Stimulated activated CD8-positive, alpha-beta memory T cell treated with anti-CD3 and anti-CD28 coated beads, Interleukin-7, amount 100 ng/mL, for 48 hours (primary cell): ENCODE data around the gene MTHFD2L.

Experiments
- DNase-seq, 2 donors: peaks; one replicate each; pipeline ENCODE4 v3.0.0-alpha.2; 2020; ENCODE audit warnings: low read depth in 1 of 2; ENCODE audit errors: extremely low read depth in 1 of 2

Gene MTHFD2L

DNA sequence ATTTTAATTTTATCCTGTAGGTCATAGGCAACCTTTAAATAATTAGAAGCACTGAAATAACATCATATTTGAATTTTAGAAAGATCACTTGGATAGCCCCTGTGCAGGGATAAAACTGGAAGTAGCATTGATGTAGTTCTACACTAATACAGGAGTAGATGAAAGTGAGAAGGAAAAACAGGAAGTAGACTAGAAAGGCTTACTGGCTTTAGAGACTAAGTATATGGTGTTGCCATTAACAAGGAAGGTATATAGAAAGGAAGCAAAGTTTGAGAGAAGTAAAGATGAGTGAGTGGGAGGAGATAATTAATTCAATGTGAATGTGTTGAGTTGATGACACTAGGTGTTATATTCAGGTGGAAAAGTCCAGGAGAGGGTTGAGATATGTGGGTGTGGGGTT lies 77.2 kb downstream of the MTHFD2L start:
- no peak for DNase-seq

DNA sequence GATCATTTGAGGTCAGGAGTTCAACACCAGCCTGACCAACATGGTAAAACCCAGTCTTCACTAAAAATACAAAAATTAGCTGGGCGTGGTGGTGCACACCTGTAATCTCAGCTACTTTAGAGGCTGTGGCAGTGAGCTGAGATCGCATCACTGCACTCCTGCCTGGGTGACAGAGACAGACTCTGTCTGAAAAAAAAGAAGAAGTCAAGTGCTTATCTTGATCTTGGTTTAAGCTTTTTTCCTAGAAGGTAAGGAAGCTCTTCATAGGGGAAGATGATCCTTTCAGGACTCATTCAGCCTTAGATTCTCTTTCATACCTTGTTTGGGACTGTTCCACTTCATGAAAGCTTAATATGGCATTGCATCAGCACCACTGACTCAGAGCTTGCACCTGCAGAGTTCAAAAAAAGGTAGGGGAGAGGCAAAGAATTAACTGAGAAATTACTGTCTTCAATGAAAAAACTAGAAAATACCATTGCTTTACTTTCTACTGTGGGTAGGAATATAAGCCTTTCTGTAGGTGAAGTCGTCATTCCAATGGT lies 79.6 kb downstream of the MTHFD2L start:
- no peak for DNase-seq

DNA sequence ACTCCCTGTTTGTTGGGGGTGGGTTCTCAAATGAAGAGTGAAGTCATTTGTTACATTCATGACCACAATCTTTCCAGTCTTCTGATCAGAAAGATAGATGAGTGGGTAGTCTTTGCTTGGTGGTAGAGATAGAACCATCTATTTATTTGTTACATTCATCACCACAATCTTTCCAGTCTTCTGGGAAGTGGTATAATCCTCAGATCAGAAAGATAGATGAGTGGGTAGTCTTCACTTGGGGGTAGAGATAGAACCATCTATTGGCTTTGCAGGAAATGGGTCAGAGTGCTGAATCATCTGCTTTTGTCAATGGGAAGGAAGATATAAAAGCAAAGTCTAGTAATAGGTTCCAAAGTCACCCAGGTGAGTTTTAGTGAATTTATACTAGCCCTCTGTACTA lies 86.1 kb downstream of the MTHFD2L start:
- no peak for DNase-seq

DNA sequence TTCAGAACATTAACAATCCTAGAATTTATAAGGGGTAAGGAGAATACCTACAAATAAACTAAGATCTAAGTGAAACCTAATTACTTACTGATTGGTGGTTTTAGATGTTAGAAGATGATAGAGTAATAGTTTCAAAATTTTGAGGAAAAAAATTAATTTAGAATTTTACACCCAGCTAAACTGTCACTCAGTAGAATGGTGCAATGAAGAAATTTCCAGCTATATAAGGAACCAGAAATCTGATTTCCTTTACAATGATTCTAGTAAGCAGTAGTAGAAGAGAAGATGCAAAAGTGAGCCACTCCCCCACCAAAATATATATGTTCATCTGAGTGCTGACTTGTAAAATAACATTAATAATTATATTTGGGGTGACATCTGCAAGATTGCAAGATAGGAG lies 95.0 kb downstream of the MTHFD2L start:
- no peak for DNase-seq

DNA sequence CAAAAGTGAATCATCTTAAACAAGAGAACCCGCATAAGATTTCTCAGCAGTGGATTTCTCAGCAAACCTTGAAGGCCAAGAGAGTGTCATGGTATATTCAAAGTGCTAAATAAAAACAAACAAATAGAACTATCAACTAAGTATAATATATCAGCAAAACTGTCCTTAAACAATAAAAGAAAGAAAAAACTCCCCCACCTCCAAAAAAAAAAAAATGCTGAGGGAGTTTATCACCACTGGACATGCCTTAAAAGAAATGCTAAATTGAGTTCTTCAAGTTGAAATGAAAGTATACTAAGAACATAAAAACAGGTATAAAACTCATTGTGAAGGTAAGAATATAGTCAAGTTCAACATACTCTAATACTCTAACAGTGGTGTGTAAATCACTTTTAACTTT lies 96.5 kb downstream of the MTHFD2L start:
- DNase-seq = no peak

DNA sequence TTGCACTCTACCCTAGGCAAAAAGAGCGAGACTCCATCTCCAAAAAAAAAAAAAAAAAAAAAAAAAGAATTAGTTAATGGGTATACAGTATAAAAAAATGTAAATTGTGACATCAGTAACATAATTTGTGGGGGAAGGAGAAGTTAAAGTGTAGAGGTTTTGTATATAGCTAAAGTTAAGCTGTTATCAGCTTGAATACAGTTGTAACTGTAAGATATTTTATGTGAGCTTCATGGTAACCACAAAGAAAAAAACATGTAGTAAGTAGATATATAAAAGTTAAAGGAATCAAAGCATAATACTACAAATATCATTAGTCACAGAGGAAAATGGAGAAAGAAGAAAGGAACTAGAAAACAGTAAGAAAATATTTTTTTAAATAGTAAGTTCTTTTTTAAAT lies 97.2 kb downstream of the MTHFD2L start:
- no peak for DNase-seq

DNA sequence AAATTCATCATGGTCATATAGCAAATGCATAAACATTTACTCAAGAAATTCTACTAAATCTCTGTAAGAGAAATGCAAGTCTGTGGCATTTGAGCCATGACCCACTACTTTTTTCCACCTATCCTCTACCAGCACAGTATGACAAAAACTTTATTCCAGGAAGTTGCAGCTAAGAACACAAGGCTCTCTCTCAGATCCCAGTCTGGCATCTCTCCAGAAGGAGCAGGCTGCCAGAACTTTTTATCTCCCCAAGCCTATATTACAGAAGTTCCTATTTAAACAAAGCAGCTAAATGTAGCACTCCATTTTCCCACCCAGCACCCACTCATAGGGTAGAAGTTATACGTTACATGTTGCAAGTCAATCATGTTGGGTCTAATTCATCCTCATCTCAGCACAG lies 101.0 kb downstream of the MTHFD2L start:
- DNase-seq = no peak

DNA sequence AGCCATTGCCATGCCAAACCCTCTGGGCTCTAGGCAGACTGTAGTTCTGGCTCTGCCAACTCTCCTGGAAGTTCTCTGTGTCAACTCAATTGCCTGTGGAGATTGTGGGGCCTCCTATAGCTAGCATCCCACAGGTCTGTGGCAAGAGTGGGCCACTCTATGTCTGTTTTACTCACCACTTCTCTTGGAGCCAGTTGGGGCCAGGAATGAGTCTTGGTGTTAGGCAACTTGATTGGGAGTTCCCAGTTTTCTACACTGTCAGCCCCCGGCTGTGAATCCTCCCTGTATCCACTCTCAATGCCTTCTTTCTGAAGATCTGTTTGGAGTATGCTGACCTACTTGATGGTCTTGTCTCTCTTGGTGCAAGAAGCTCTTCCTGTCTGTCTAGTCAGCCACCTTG lies 102.1 kb downstream of the MTHFD2L start:
- DNase-seq = no peak

DNA sequence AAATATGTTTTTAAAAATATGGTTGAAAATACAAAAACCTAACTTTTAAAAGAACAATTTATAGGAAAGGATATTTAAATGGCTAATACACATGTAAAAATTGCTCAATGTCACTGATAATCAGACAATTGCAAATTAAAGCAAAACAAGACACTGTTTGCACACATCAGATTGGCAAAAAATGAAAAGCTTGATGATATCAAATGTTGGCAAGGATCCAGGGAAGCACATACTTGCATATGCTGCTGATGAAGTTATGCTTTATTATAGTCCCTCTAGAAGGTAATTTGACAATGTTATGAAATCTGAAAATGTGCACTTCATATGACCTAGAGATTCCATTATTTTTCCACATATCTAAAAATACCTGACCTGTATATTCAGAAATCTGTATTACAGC lies 104.6 kb downstream of the MTHFD2L start:
- no peak for DNase-seq

DNA sequence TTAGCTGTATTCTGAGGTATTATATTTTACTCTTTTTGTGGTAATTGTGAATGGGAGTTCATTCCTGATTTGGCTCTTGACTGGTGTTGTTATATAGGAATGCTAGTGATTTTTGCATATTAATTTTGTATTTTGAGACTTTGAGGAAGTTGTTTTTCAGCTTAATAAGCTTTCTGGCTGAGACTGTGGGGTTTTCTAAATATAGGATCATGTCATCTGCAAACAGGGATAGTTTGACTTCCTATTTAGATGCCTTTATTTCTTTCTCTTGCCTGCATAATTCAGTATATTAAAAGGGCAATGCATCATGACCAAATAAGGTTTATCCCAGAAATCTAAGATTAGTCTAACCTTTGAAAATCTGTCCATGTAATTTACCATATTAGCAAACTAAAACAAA lies 105.6 kb downstream of the MTHFD2L start:
- DNase-seq = no peak

DNA sequence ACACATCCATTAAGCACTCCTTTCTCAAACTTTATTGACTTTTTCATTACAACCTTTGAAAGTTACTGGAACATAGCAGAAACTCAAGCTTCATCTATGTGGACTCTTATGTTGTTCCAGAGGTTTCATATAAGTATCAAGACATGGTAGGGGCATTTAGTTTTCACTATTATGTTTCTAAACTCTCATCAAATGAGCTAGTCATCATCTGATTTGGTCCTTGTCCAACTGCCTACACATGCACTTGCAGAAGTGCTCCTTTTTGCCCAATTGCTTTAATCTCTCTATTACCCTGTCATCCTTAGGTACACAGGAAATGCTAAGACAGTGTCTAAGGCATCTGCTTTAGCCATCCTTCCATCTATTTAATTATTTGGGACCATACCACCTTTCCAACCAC lies 108.2 kb downstream of the MTHFD2L start:
- DNase-seq = no peak

DNA sequence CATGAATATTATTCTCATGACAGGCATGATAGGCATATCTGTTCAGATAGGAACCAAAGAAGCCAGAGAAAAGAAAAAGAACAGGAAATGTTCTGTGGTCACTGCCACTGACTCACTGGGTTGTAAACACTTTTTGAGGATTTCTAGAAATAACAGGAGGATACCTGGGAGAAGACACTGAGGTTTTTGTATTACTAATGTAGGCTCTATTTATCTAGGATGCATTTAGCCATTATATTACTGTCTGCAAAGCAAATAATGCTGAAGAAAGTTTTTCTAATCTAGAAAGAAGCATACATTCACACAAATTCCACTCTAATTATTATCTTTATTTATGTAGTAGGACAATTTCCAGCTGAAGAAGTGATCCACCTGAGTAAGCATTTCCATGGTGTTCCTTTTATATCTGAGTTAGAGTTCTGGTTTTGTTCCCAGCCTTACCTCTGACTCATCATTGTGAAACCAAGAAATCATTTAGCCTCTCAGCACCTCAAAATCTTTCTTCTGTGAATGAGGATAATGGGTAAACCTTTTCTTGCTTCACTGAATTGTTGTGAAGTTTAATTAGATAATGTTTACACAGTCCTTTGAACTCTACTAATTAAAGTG lies 110.2 kb downstream of the MTHFD2L start:
- no peak for DNase-seq

DNA sequence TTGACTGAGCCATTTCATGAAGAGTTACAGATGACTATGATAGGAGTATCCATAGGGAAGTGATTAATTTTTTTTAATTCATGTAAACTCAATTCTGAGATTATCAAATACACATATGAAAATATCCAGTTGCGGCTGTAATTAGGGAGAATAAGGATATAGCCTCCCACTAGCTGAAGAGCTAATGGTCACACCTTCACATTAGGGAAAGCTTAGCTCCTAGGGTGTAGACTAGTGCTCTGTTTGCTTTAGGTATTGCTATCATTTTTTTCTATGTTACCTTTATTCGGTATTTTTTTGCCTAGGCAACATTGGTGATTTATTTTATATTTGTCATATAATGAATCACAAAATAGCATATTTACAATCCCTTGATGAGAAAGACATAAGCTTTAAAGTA lies 110.7 kb downstream of the MTHFD2L start:
- no peak for DNase-seq

DNA sequence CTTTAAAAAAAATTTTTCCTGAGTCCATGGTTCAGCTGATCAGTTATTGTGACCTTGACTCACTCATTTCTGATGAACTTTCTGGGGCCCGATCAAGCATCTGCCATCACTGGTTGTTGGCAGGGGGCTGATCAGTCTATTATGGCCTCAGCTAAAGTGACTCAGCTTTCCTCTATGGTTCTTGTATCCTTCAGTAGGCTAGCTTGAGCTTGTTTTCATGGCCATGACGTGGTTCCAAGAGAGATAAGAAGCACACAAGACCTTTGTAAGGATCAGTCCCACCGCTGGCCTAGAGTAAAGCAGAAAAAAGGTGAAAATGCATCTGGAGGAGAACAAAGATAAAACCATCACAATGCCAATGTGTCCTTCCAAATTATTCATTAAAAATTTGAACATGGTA lies 120.6 kb downstream of the MTHFD2L start:
- no peak for DNase-seq

DNA sequence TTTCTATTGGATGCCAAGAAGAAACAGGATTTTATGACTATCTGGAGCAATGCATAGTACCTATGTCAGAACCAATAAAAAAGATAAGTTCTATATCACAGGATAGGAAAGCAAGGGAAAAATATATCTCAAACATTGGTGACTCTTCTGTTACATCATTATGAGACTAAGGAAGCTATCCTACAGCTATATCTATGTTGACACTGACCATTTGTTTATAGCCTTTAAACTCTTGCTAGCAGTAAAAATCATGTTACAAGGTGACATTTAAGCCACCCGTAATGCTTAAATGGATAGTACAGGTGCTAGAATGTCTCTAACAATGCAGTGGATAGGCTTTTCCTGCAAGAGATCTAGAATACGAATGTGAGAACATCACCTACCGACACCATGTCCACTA lies 121.8 kb downstream of the MTHFD2L start:
- DNase-seq = no peak

DNA sequence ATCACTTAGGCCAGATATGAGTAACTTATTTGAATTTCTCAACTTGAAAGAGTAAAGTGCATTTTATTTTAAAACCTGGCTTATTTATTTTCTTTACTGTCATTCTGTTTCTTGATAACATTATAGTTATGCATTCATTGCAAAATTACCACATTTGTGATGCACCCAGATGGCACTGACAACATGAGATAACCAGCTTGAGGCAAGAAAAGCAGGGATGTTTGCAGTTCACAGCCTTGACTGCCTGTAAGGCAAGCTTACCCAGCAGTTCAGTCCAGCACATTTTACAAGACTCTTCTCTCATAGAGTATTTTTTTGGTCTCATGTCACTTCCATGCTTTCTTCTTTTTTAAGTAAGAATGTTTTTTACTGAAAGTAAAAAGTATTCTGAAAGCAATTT lies 125.0 kb downstream of the MTHFD2L start:
- no peak for DNase-seq

DNA sequence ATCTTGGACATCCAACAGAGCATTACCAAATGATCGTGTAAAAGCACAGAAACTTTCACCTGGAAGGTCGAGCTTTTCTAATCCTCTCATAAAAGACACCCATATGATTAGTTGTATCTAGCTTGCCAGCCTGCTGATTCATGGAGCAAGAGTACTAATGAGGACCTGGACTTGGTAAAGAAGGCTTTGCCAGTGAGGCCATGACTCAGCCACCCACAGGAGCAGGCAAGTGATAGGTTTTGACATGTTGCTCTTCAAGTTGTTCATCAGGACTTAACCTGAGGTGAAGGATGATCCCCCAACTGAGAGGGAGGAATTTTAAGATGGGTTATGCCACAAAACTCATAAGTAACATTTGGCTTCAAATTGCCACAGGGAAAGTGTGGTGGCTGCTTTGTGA lies 125.7 kb downstream of the MTHFD2L start:
- peak in 1 of 2 donors; percentile 2 for DNase-seq

DNA sequence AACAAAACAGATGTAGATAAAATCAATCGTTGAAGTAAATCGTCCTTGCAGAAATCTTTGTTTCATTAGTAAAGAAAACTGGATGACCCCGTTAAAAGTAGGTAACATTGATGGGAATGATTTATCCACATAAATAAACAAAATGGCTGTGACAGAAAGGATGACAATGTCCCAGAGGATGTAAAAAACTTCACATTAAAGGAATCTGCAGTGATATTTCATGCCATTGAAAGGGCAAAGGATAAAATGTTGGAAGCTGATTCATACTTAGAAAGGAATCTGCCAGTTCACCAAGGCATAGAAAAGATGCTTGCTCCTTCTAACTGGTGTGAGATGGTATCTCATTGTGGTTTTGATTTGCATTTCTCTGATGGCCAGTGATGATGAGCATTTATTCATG lies 126.1 kb downstream of the MTHFD2L start:
- DNase-seq = no peak

DNA sequence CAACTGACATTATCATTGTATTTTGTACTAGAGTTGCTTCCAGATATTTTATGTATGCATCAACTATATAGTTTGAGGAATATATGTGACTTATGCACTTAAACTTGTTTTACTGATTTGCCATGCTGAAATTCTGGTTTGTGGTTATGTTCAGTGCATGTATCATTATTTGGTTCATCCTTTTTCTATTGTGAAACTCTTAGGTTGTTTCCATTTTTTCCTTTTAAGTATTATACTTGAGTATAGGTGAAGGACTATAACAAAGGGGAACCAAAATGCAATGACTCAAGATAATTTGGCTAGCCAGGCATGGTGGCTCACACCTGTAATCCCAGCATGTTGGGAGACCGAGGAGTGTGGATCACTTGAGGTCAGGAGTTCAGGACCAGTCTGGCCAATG lies 129.2 kb downstream of the MTHFD2L start:
- DNase-seq = no peak

DNA sequence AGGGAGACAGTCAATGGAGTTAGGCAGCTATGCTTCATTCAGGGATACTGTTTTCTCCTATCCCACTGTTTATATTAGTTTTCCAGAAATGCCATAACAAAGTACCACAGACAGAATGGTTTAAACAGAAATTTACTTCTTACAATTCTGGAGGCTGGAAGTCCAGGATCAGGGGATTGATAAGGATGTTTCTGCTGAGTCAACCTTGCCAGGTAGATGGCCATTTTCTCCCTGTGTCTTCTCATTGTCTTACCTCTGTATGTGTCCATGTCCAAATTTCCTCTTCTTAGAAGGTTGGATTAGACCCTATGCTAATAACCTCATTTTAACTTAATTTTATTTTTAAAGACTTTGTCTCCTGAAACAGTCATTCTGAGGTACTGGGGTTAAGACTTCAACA lies 129.9 kb downstream of the MTHFD2L start:
- DNase-seq = no peak

DNA sequence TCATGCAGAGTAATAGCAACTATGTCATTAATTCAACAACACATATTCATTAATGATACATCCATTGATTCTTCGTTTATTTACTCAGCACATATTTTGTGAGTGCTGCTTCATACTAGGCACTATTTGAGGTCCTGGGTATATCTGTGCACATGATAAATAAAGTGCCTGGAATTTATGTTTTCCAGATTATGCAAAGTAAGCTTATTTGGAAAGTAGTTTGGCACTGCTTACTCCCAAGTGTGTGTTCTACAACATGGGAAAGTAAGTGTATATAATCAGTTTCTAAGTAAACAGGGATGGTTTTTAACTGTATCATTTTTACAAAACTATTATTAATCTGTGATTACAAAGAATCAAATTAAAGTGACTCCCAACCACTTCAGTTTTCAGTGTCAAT lies 133.6 kb downstream of the MTHFD2L start:
- no peak for DNase-seq

DNA sequence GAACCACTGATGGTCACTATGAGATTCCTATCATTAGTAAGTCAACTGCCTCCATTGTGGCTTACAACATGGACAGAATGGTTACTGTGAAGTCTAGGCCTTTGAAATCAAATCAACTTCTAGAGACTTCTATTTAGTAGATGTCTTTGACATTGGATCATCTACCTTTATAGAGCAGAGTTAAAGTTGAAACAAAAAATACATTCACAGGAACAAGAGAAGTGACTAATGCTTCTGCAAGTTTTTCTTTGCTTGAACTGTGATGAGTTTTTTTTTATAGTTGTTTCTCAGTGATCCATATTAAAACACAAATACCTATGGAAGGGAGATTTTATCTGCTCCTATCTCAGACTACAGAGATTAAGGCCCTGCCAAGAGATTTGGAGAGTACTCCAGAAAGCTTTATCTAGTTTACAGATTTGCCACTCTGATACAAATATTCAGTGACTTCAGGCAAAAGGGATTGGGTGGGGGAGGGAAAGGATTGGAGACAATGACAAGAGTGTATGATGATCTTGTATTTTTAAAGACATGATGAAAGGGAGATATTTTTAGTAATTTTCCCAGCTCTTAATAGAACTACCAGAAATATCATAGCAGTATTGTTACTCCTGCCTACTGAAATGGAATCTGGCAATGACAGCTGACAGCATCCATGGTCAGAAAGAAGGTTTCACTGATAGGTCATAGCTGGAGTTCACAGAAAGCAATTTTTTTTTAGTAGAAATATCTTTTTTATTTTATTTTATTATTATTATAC lies 134.4 kb downstream of the MTHFD2L start:
- no peak for DNase-seq

DNA sequence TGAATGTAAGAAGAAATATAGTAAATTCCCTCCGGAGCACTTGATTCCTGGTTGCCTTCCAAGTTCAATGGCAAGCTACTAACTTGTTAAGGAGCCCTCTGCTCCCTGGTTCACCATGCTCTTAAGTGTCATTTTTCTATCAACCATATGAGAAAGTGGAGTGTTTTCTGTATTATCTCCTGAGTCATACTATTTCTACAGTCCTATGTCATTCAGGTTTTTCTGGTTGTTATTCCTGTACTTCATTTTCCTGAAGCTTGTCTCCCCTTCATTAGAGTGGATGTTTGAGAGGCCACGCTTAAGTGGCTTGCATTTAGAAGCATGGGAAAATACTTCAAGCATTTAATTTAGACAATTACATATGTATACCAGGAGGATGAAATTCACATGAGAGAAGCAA lies 135.6 kb downstream of the MTHFD2L start:
- no peak for DNase-seq
